ENCODE results near the gene PSTPIP1.

- TF ChIP-seq, protein P1, sequence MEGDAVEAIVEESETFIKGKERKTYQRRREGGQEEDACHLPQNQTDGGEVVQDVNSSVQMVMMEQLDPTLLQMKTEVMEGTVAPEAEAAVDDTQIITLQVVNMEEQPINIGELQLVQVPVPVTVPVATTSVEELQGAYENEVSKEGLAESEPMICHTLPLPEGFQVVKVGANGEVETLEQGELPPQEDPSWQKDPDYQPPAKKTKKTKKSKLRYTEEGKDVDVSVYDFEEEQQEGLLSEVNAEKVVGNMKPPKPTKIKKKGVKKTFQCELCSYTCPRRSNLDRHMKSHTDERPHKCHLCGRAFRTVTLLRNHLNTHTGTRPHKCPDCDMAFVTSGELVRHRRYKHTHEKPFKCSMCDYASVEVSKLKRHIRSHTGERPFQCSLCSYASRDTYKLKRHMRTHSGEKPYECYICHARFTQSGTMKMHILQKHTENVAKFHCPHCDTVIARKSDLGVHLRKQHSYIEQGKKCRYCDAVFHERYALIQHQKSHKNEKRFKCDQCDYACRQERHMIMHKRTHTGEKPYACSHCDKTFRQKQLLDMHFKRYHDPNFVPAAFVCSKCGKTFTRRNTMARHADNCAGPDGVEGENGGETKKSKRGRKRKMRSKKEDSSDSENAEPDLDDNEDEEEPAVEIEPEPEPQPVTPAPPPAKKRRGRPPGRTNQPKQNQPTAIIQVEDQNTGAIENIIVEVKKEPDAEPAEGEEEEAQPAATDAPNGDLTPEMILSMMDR (IDR thresholded peaks at IDR 0.05; ENCODE audit: low read depth, low read length): no peak
- TF ChIP-seq POLR2A (IDR thresholded peaks at IDR 0.05; ENCODE audit: extremely low read depth, insufficient read length): no peak
- no peak for TF ChIP-seq MYC (IDR thresholded peaks at IDR 0.05; ENCODE audit: low read depth, low read length)
Measured at GRCh38 chr15:76972389-76973361, 22.3 kb upstream of the PSTPIP1 start.

All from NB4 (cell line).